GM18870 (cell line): Measurements from ENCODE around the gene SRSF2.
"Not testable (repeated sequence)": the region's sequence is repeated elsewhere in the genome, so short reads cannot be mapped to it uniquely, and the experiment has no call there.

Source experiments
- ATAC-seq: cut with Tn5 transposase; IDR thresholded peaks from one replicate; pipeline ENCODE4 v1.9.1; 2021; ENCODE audit warnings: moderate library complexity; ENCODE audit not compliant: unreplicated experiment

SRSF2 gene

GRCh38 chr17:76702076-76702475, 35.1 kb downstream of the SRSF2 start:
- ATAC-seq: no peak

GRCh38 chr17:76701471-76701967, 35.6 kb downstream of the SRSF2 start:
- ATAC-seq: no peak

DNA sequence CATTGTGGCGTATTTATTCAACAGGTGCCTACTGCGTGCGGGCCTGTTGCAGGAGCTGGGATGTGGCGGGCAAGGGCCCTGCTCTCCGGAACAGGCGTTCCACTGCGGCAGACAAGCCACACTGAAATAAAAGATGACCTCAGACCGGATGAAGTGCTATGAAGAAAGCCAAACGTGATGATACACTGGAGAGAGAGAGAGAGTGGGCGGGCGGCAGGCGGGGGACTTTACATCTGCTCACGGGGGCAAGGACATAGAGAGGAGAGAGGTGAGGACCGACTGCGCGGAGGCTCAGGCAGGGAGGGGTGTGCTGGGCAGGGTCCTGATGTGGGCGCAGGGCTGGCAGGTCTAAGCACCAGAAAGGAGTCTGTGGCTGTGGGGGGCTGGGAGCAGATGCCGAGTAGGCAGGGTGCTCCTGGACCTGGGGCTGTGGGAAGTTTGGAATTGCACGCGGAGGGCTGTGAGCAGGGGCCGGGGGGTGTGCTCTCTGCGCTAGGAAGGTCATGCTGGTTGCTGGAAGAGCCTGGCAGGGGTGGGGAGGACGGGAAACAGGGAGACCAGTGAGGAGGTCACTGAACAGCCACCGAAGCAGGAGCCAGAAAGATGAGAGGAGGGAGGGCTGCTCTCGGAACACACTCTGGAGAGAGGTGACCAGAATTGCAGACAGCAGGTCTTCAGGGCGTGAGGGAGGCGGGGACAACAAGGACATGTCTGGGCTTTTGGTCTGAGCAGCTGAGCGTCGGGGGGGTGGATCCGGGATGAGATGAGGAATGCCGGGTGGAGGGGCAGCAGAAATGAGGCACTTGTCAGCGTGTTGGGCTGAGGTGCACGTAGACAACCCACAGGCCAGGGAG, 36.3 kb downstream of the SRSF2 start:
- no peak for ATAC-seq

- no peak for ATAC-seq
Measured at GRCh38 chr17:76700270-76700616, 36.9 kb downstream of the SRSF2 start.

GRCh38 chr17:76698466-76698977, 38.6 kb downstream of the SRSF2 start:
- not testable (repeated sequence) for ATAC-seq

DNA sequence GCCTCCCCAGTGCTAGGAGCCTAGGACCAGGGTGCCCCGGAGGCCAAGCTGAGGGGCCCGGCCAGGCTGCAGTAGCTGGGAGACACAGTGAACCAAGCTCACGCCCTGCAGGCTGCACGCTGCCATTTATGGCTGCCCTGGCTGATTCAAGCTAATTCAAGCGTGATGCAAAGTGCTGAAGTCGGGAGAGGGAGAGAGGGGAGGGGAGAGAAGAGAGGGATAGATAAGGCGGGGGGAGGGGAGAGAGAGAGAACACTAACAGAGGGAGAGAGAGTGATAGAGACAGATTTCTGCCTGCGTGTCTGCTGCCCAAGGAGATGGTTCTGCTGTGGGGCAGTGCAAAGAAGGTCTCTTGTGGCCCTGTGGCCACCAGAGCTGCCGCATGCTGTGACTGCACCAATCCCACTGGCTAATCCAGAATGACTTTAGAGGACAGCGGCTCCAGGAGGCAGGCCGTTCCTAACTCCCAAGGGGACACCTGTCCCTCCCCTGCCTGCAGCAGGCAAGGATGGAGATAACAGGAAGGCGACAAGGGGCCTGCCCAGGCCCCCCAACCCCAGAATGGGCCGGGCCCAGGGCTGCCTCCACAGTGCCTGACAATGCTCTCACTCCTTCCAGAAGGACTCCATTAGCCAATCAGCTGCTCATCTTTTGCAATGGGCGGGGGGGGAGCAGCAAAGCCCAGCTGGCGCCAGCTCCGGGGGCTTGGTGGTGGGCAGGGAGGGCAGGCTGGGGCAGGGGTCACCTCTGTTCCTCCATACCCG, 39.2 kb downstream of the SRSF2 start:
- ATAC-seq: no peak

DNA sequence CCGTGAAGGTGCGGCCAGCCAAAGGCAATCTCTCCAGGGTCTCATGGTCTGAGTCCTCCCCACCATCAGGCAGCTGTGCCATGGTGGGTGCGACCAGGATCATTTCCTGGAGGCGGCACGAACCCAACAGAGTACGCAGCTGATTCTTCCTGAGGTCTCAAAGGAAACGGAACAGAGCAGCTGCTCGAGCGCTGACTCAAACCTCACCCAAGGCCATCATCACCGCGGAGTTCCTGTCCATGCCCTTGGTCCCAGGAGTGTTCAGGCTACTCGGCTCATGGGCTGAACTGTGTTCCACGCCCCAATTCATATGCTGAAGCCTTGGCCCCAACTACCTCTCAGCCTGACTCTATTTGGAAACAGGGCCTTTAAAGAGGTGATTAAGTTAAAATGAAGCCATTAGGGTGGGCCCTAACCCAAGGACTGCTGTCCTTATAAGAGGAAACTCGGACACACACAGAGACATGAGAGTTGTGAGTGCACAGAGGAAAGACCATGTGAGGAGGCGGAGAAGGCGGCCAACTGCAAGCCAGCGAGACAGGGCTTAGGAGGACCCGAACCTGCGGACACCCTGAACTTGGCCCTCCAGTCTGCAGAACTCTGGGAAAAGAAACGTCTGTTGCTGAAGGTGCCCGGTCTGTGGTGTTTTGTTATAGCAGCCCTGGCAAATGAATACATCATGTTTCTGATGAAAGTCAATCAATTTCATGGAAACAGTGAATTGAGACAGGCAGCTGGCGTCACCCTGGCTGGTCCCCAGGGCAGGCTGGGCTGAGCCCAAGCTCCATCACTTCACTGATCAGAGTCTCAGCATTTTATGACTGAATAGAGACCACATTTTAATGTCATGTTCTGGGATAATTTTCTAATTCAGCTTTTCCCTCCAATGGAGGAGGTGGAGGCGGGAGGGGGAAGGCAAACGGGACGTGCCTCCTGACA, 40.1 kb downstream of the SRSF2 start:
- ATAC-seq: no peak

- ATAC-seq: no peak
Measured at GRCh38 chr17:76695059-76695831, 41.9 kb downstream of the SRSF2 start.

- ATAC-seq: no peak
Measured at GRCh38 chr17:76691379-76692191, 45.5 kb downstream of the SRSF2 start.

DNA sequence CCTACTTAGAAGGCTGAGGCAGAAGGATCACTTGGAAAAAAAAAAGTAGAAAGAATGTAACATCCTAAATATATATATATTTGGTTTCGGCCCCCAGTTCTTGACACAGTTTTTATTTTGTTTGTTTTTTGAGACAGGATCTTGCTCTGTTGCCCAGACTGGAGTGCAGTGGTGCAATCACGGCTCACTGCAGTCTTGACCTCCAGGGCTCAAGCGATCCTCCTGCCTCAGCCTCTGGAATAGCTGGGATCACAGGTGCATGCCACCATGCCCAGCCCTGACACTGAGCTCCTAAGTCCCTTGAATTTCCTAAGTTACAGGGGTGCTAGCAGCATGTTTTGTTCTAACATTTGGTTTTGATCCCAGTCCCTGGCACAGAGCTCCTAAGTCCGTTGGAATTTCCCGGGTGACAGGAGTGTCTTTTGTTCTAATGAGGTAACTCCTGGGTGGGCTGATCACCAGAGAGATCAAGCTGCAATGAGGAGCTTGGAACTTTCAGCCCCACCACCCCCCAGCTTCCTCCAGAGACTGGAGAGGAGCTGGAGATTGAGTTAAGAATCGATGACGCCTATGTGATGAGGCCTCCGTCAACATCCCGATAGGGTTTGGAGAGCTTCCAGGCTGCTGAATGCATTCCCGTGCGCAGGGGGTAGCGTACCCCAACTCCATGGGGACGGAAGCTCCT, 46.4 kb downstream of the SRSF2 start:
- no peak for ATAC-seq

- no peak for ATAC-seq
Measured at GRCh38 chr17:76689859-76690258, 47.3 kb downstream of the SRSF2 start.

DNA sequence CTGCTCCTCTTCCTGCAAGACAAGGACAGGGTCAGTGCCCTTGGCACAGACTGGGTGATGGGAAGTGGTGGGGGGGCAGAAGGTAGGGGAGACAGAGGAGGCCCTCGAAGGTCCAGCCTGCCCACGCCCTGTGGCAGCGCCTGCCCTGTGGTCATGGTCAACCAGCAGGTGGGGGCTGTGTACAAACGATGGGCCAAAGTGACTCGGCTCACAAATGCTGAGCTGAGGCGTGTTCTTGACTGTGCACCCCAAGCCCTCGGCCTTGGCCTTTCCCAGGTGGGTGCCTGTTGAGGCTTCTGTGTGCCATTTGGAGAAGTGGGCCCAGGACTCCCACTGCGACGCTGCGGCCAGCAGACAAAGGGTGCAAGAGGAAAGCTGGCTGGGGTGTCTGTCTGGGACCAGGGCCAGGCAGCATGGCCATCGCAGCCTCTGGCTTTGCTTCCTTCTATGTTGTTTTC, 48.9 kb downstream of the SRSF2 start:
- no peak for ATAC-seq

DNA sequence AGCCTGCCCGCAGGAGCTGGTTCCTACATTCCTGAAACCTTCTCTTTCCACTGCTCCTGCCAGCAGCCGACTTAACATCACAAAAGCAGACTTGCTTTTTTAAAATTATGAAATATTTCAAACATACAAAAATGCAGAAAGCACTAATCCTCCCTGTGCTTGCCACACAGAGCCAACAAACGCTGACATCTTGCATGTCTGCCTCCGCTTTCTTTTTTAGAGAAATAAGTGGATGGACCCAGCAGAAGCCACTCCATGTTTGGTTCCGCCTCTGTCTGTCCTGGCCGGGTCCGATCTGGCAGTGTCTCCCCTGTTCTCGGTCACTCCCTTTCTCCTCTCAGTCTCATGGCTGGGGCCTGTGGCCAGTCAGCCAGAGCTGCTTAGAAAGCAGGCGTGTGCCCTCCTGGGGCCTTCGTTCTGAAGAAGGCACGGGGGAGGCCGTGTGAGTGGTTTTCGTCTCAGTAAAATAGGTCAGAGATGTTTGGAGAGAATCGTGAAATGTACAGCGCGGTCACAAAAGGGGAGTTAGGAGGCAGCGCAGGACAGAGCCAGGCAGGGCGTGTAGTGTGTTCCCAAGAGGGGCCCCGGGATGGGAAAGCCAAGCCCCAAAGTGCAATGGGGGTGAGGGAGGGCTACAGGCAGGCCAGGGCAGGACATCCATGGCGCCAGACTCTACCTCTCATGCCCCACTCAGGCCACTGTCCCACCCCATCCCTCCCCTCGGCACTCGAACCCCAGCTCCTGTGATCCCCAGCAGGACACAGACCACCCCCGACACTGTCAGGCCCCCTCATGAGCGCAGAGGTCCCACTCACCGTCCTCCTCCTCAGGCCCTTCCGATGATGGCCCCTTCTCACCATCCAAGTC, 49.6 kb downstream of the SRSF2 start:
- ATAC-seq: no peak

DNA sequence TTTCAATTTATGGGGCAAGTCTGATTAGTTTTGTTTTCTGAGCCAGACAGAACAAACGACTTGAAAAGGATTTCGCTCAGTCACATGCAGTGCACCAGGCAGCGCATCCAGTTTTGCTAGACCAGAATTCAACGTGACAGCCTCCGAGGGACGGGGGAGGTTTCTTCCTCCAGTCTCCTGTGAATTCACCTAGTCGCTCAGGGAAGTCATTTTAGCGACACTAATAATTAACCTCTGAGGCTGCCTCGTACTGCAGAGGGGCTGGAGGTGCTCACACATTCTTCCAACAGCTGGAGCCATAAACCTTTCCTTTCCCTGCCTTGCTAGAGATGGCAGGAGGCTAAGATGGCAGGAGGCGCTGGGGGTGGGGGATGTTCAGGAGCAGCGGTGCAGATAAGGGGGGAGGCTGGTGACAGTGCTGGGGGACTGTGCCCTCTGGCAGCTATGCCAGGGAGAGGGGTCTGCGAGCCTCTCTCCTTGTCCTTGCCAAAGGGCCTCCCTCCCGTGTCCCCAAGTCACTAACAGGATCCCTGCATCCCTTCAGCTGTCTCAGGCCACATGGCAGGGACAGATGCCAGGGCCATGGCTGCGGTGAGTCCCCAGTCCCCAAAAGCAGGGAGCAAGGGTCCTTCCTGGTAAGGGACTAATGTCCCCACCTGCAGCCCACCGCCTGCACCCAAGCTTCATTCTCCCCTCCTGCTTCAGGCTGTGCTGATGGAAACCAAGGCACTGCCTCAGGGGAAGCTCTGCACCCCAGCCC, 50.4 kb downstream of the SRSF2 start:
- ATAC-seq: no peak

DNA sequence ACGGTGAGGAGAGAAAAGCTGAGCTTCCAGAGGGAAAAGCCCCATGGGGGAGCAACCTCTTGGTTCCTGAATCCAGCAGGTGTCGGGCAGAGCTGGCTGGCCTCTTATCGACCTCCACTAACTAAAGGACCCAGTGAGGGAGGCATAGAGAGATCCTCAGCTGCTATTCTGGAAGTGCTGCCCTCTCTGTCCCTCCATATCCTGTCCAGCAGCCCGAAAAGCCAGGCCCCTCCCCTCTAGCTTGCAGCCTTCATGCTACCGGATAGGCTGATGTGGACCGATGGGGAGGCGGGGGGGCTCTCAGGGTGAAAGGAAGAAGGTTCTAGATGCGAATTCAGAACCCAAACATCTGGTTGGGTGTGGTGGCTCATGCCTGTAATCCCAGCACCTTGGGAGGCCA, 51.3 kb downstream of the SRSF2 start:
- ATAC-seq: no peak

DNA sequence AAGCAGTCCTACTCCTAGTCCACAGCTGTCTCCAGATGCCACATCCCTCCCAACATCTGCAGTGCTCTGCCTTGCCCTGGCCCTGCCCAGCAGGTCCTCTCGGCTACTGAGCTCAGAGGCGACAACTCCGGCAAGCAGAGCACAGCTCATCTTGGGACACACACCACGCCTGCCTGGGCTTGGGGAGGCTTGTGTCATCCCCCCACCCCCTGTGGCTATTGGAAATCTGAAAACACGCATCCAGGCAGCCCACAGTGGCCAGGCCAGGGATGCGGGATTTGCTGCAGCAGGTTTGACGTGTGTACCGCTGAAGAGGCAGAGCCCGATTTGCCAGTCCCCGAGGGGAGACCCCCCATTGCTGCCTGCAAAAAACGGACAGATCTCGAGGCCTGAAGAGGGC, 51.8 kb downstream of the SRSF2 start:
- ATAC-seq: no peak

GRCh38 chr17:76684756-76685155, 52.4 kb downstream of the SRSF2 start:
- ATAC-seq: no peak
